Measurements from ENCODE around the gene DSG4. TPM values are rescaled to one million over a fixed set of nuclear protein-coding genes. Genes with fewer than 3 reads are reported as not detected.

Gene DSG4
- total and polyA plus RNA-seq, 9 of the 15 experiments (the other 6 are each of a cell fraction or from before 2014, with no cell fraction given): not detected

GRCh38 chr18:31420524-31420923, 43.9 kb downstream of the DSG4 start (continued):
- TF ChIP-seq BRCA1 (IDR thresholded peaks at IDR 0.05): no peak
- TF ChIP-seq BRCA1 (CRISPR knock-in tag; IDR thresholded peaks at IDR 0.05): no peak
- TF ChIP-seq NCOA4 (IDR thresholded peaks at IDR 0.05; ENCODE audit: partially characterized antibody): no peak
- no peak for TF ChIP-seq ZNF431 (CRISPR knock-in tag; IDR thresholded peaks at IDR 0.05)
- no peak for TF ChIP-seq ZNF12 (CRISPR knock-in tag; IDR thresholded peaks at IDR 0.05)
- no peak for TF ChIP-seq NCOA2 (IDR thresholded peaks at IDR 0.05; ENCODE audit: partially characterized antibody in 2 of 2)
- no peak for TF ChIP-seq ETS2 (tag; IDR thresholded peaks at IDR 0.05; ENCODE audit: borderline replicate concordance, poor library complexity, severe bottlenecking)

DNA sequence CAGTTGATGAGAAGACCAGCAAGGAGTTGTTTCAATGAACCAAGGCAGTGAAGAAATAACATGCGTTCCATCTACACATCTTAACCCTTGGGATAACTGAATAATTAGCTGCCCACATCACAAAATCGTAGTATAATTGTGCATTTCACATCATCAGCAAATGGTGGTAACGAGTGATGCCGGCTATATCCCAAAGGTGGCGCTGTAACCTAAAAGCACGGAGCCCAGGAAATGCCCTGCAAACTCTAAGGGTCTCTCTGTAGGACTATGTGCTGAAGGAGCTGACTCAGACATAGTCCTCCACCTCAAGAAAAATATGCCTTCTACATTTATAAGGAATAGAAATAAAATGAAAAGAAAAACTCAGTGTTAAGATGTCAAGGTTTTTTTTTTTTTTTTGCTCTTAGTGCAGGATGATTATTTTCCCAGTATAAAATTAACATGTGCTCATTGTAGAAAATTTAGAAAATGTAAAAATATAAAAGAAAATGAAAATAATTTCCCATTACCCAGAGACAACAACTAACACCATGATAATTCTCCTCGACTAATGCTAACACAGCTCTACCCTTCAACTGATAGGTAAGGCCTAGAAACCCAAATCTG, 47.9 kb downstream of the DSG4 start:
- WGBS (ENCODE audit: insufficient coverage, low coverage, missing lambda C conversion rate): 0% methylated on average over 7 of the region's 7 CpGs
- CTCF ChIA-PET (ENCODE audit: low intra/inter-chr PET ratio): interaction anchor here (0.7 to 1.7 kb wide), 3 partner anchors 131 to 438 kb away, joined by 3 to 6 read pairs (median 3); no protein-coding TSS in a partner anchor
- peak; percentile 23 to 69 (median 34) for DNase-seq (ENCODE audit: extremely low read depth in 1 of 4, low spot score in 3 of 4)
- Histone ChIP-seq H3K9ac (ENCODE audit: insufficient read depth in 1 of 2, low read depth in 2 of 2, low read length in 2 of 2) (no peak overlapping the region), H3K36me3 (ENCODE audit: control insufficient read depth, insufficient read depth, low read length) (no peaks in the 10 kb centered on the region), H3K79me2 (ENCODE audit: control insufficient read depth, insufficient read depth, low read length) (no peaks in the 10 kb centered on the region), H3K9me1 (ENCODE audit: control insufficient read depth, insufficient read depth, low read length) (no peaks in the 10 kb centered on the region), H3K4me2 (ENCODE audit: insufficient read depth, low read length) (no peak overlapping the region), H3K4me3 (no peak overlapping the region), H3K27ac (ENCODE audit: extremely low read depth, low read depth, low read length) (no peak overlapping the region), H4K20me1 (replicated peaks; ENCODE audit: control insufficient read depth, insufficient read depth, low read length) (no peaks in the 10 kb centered on the region), H3K27me3 (ENCODE audit: control insufficient read depth in 2 of 2, insufficient read depth in 2 of 2, low read length in 2 of 2) (no peaks in the 10 kb centered on the region), H3K9me3 (replicated peaks; ENCODE audit: control insufficient read depth, insufficient read depth, low read depth, low read length) (no peaks in the 10 kb centered on the region), H3K4me1 (replicated peaks in 1 of 2; ENCODE audit: control insufficient read depth in 2 of 2, insufficient read depth in 2 of 2, low read length in 2 of 2) (0 out of 5 replicates have a peak, but pooled peaks cover 0 to 5% of the 10 kb centered on the region in 2 experiments), H2AFZ (ENCODE audit: low read depth, low read length) (no peak overlapping the region)
- in situ Hi-C loops (cut with MboI): no loop called here
- BruUV-seq (replicated peaks): no TSS peak
- FAIRE-seq: peak; percentile 78
- intact Hi-C loops (cut with micrococcal nuclease): loop anchor here (2.0 to 5.0 kb wide), 7 partner anchors 83 to 553 kb away; no protein-coding TSS in a partner anchor
- POLR2A ChIA-PET: no interaction called here
- ATAC-seq: peak; percentile 92
- TF ChIP-seq ADNP (tag; IDR thresholded peaks at IDR 0.05) (no peak), CREM (IDR thresholded peaks at IDR 0.05; ENCODE audit: low read depth) (peak; percentile 41; the same call in 1 of the 2 replicates), MAFG (tag; conservative IDR thresholded peaks at IDR 0.05) (peak; percentile 58), MITF (IDR thresholded peaks at IDR 0.05) (no peak), BRF2 (IDR thresholded peaks at IDR 0.05; ENCODE audit: borderline replicate concordance, insufficient read depth, insufficient read length) (no peak), SREBF2 (CRISPR knock-in tag; IDR thresholded peaks at IDR 0.05) (no peak), NFIX (CRISPR knock-in tag; IDR thresholded peaks at IDR 0.05; ENCODE audit: low read depth) (no peak), JUND (IDR thresholded peaks at IDR 0.05; ENCODE audit: borderline replicate concordance, low read depth, low read length) (peak; percentile 30; the same call in 1 of the 2 replicates), JUND (tag; IDR thresholded peaks at IDR 0.05; ENCODE audit: borderline replicate concordance, low read depth, low read length) (no peak), SIN3B (IDR thresholded peaks at IDR 0.05; ENCODE audit: low read depth) (no peak)
- TF ChIP-seq, protein P1, sequence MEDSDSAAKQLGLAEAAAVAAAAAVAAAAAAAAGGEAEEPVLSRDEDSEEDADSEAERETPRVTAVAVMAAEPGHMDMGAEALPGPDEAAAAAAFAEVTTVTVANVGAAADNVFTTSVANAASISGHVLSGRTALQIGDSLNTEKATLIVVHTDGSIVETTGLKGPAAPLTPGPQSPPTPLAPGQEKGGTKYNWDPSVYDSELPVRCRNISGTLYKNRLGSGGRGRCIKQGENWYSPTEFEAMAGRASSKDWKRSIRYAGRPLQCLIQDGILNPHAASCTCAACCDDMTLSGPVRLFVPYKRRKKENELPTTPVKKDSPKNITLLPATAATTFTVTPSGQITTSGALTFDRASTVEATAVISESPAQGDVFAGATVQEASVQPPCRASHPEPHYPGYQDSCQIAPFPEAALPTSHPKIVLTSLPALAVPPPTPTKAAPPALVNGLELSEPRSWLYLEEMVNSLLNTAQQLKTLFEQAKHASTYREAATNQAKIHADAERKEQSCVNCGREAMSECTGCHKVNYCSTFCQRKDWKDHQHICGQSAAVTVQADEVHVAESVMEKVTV (CRISPR knock-in tag; IDR thresholded peaks at IDR 0.05): peak; percentile 47

Measured in K562 (cell line).